ENCODE measurements around the gene ARHGAP15.

DNA sequence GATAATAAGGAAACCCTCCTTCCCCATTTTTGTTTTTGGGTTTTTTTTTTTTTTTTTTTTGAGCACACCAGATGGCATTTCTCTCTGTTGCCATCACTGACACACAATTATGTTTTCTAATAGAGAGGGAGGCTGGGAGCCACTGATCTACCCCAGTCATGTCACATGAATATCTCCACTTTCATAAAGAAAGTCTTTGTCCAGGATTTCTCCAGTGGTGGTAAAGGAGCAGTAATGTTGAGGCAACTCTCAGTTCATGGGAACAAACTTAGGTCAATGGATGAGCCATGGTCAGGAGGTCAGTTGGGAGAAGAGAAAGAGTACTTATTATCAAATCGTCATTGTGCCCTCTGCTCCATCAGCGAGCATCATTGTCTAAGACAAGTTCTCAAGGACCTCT is 603.7 kb downstream of the ARHGAP15 start:
- TF ChIP-seq, protein P1, sequence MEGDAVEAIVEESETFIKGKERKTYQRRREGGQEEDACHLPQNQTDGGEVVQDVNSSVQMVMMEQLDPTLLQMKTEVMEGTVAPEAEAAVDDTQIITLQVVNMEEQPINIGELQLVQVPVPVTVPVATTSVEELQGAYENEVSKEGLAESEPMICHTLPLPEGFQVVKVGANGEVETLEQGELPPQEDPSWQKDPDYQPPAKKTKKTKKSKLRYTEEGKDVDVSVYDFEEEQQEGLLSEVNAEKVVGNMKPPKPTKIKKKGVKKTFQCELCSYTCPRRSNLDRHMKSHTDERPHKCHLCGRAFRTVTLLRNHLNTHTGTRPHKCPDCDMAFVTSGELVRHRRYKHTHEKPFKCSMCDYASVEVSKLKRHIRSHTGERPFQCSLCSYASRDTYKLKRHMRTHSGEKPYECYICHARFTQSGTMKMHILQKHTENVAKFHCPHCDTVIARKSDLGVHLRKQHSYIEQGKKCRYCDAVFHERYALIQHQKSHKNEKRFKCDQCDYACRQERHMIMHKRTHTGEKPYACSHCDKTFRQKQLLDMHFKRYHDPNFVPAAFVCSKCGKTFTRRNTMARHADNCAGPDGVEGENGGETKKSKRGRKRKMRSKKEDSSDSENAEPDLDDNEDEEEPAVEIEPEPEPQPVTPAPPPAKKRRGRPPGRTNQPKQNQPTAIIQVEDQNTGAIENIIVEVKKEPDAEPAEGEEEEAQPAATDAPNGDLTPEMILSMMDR (IDR thresholded peaks at IDR 0.05; ENCODE audit: low read depth, low read length, poor library complexity, severe bottlenecking) = no peak
- no peak for TF ChIP-seq EZH2phosphoT487 (IDR thresholded peaks at IDR 0.05; ENCODE audit: borderline replicate concordance, low read length)
